ENCODE measurements around the gene DSP.

DSP gene

GRCh38 chr6:7532821-7533220, 8.7 kb upstream of the DSP start:
- no peak for TF ChIP-seq CTCF (IDR thresholded peaks at IDR 0.05; ENCODE audit: insufficient read depth, missing control alignments)
- DNase-seq (ENCODE audit: insufficient read length, low spot score): no peak
- no peak for FAIRE-seq

GRCh38 chr6:7534192-7534591, 7.3 kb upstream of the DSP start:
- no peak for FAIRE-seq
- no peak for DNase-seq (ENCODE audit: insufficient read length, low spot score)

GRCh38 chr6:7535498-7535897, 6.0 kb upstream of the DSP start:
- no peak for DNase-seq (ENCODE audit: insufficient read length, low spot score)
- no peak for TF ChIP-seq CTCF (IDR thresholded peaks at IDR 0.05; ENCODE audit: insufficient read depth, missing control alignments)
- no peak for FAIRE-seq

More at GRCh38 chr6:7534192-7534591, 7.3 kb upstream of the DSP start:
- TF ChIP-seq CTCF (IDR thresholded peaks at IDR 0.05; ENCODE audit: insufficient read depth, missing control alignments): no peak

- TF ChIP-seq CTCF (IDR thresholded peaks at IDR 0.05; ENCODE audit: insufficient read depth, missing control alignments): no peak
- FAIRE-seq: no peak
- DNase-seq (ENCODE audit: insufficient read length, low spot score): no peak
These were observed 3.8 kb upstream of the DSP start for GRCh38 chr6:7537565-7538174.

GRCh38 chr6:7538484-7538883, 3.0 kb upstream of the DSP start:
- TF ChIP-seq CTCF (IDR thresholded peaks at IDR 0.05; ENCODE audit: insufficient read depth, missing control alignments): no peak
- DNase-seq (ENCODE audit: insufficient read length, low spot score) (no peak), FAIRE-seq (no peak)

GRCh38 chr6:7540595-7540994, 876 bp upstream of the DSP start:
- no peak for DNase-seq (ENCODE audit: insufficient read length, low spot score)
- no peak for TF ChIP-seq CTCF (IDR thresholded peaks at IDR 0.05; ENCODE audit: insufficient read depth, missing control alignments)
- no peak for FAIRE-seq

GRCh38 chr6:7542065-7542873, 798 bp downstream of the DSP start:
- FAIRE-seq (no peak), DNase-seq (ENCODE audit: insufficient read length, low spot score) (no peak)
- no peak for TF ChIP-seq CTCF (IDR thresholded peaks at IDR 0.05; ENCODE audit: insufficient read depth, missing control alignments)

Data from D721Med (cell line).